IPS-11a (cell line): Measurements from ENCODE around the gene RHBDF2.
"Not testable (repeated sequence)": the region's sequence is repeated elsewhere in the genome, so short reads cannot be mapped to it uniquely, and the experiment has no call there.

Experiments
- H3K4me3 ChIP-seq: one replicate; pipeline ENCODE4 v1.5.1; 2013; ENCODE audit warnings: low read depth, low read length, control low read depth

RHBDF2 gene

GRCh38 chr17:76525513-76525833 is 24.2 kb upstream of the RHBDF2 start:
- not testable (repeated sequence) for H3K4me3 ChIP-seq

GRCh38 chr17:76524598-76525512 is 23.6 kb upstream of the RHBDF2 start:
- no peak overlapping the region for H3K4me3 ChIP-seq

GRCh38 chr17:76523084-76524037 is 22.1 kb upstream of the RHBDF2 start:
- H3K4me3 ChIP-seq, result no peak overlapping the region

GRCh38 chr17:76521683-76522082 is 20.5 kb upstream of the RHBDF2 start:
- H3K4me3 ChIP-seq, result not testable (repeated sequence)

GRCh38 chr17:76521262-76521661 is 20.0 kb upstream of the RHBDF2 start:
- H3K4me3 ChIP-seq, result no peak overlapping the region

- H3K4me3 ChIP-seq, result no peak overlapping the region
These were observed 18.1 kb upstream of the RHBDF2 start for GRCh38 chr17:76519048-76519966.

GRCh38 chr17:76517638-76518038 is 16.4 kb upstream of the RHBDF2 start:
- no peak overlapping the region for H3K4me3 ChIP-seq

- no peak overlapping the region for H3K4me3 ChIP-seq
These were observed 14.2 kb upstream of the RHBDF2 start for GRCh38 chr17:76515274-76515949.

GRCh38 chr17:76514355-76514754 is 13.1 kb upstream of the RHBDF2 start:
- H3K4me3 ChIP-seq, result not testable (repeated sequence)

- H3K4me3 ChIP-seq, result no peak overlapping the region
These were observed 12.1 kb upstream of the RHBDF2 start for GRCh38 chr17:76513306-76513692.

- no peak overlapping the region for H3K4me3 ChIP-seq
These were observed 11.4 kb upstream of the RHBDF2 start for GRCh38 chr17:76512366-76513305.

- no peak overlapping the region for H3K4me3 ChIP-seq
These were observed 10.6 kb upstream of the RHBDF2 start for GRCh38 chr17:76511668-76512365.

GRCh38 chr17:76510831-76511244 is 9.6 kb upstream of the RHBDF2 start:
- H3K4me3 ChIP-seq, result no peak overlapping the region

GRCh38 chr17:76508472-76509063 is 7.3 kb upstream of the RHBDF2 start:
- not testable (repeated sequence) for H3K4me3 ChIP-seq

- H3K4me3 ChIP-seq, result no peak overlapping the region
These were observed 5.5 kb upstream of the RHBDF2 start for GRCh38 chr17:76506408-76507345.

- H3K4me3 ChIP-seq, result no peak overlapping the region
These were observed 2.9 kb upstream of the RHBDF2 start for GRCh38 chr17:76504117-76504516.
